Activated CD4-positive, alpha-beta T cell treated with anti-CD3 and anti-CD28 coated beads, Interleukin-2, amount 10 ng/mL, durations not matched to agents 24 days and 14 days (primary cell): Measurements from ENCODE around the gene ZC3H7A. TPM values are rescaled to one million over a fixed set of nuclear protein-coding genes. Genes with fewer than 3 reads are reported as not detected.
"Not testable (repeated sequence)": the region's sequence is repeated elsewhere in the genome, so short reads cannot be mapped to it uniquely, and the experiment has no call there.

Experiments used
- DNase-seq: peaks from one replicate; pipeline ENCODE4 v3.0.0; 2022
- H3K27ac Mint-ChIP-seq: one replicate; pipeline ENCODE4 v1.8.0; 2022; ENCODE audit warnings: mild to moderate bottlenecking, mixed read lengths
- H3K27me3 Mint-ChIP-seq: one replicate; pipeline ENCODE4 v1.8.0; 2022; ENCODE audit warnings: mixed read lengths
- H3K36me3 Mint-ChIP-seq: one replicate; pipeline ENCODE4 v1.8.0; 2022; ENCODE audit warnings: low read depth, mild to moderate bottlenecking, mixed read lengths
- H3K4me1 Mint-ChIP-seq: one replicate; pipeline ENCODE4 v1.8.0; 2021; ENCODE audit warnings: mixed read lengths
- H3K4me3 Mint-ChIP-seq: one replicate; pipeline ENCODE4 v1.8.0; 2022; ENCODE audit warnings: mild to moderate bottlenecking, moderate library complexity, mixed read lengths
- H3K9me3 Mint-ChIP-seq: one replicate; pipeline ENCODE4 v1.8.0; 2021; ENCODE audit warnings: mixed read lengths
- intact Hi-C: fragments of 100-400 bp; cut with micrococcal nuclease; formaldehyde crosslinking; loops from one replicate; pipeline ENCODE4 v1.15.1; 2023
- total RNA-seq: library from RNA; stranded (reverse); gene quantifications from 2 replicates; pipeline ENCODE4 v1.2.3, GENCODE V29; 2022

ZC3H7A gene
- total RNA-seq, 1 donor from 2014 or later = 64.1 TPM

DNA sequence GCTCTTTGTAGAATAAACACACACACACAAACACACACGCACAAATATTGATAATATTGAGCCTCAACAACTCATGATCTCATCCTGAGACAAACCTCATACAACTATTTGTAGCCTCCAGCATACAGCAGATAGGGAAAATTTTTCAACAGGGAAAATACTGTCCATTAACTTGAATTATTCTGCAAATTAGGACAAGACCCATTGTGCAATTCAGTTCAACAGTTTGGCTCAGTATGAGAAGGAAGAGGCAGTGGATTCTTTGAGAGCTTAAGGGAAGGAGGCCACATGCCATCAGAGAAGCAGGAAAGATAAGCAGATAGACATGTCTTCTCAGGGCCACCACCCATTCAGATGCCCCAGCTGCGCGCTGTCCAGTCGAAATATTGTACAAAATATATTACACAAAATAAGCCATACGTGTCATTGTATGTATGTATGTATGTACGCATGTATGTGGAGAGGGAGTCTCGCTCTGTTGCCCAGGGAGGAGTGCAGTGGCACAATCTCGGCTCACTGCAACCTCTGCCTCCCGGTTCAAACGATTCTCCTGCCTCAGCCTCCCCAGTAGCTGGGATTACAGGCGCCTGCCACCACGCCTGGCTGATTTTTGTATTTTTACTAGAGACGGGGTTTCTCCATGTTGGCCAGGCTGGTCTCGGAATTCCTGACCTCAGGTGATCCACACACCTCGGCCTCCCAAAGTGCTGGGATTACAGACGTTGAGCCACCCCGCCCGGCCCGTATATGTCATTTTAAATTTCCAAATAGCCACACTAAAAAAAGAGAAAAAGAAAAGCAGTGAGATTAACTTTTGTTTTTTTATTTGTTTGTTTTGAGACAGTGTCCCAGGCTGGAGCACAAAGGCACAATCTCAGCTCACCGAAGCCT lies 1.8 kb downstream of the ZC3H7A start:
- DNase-seq = peak; percentile 62
- H3K4me1 Mint-ChIP-seq = peaks cover 77% of the 10 kb centered on the region
- H3K36me3 Mint-ChIP-seq = peaks cover 43% of the 10 kb centered on the region
- intact Hi-C loops = loop anchor here (5.0 kb wide), 1 partner anchor 213 kb away; no protein-coding TSS in a partner anchor
- no peaks in the 10 kb centered on the region for H3K27me3 Mint-ChIP-seq
- peak overlapping the region; percentile 87 for H3K4me3 Mint-ChIP-seq
- peak overlapping the region; percentile 93 for H3K27ac Mint-ChIP-seq
- no peaks in the 10 kb centered on the region for H3K9me3 Mint-ChIP-seq

GRCh38 chr16:11794447-11794846 lies 2.6 kb downstream of the ZC3H7A start:
- no peaks in the 10 kb centered on the region for H3K27me3 Mint-ChIP-seq
- H3K4me1 Mint-ChIP-seq = peaks cover 72% of the 10 kb centered on the region
- H3K9me3 Mint-ChIP-seq = no peaks in the 10 kb centered on the region
- H3K36me3 Mint-ChIP-seq = peaks cover 40% of the 10 kb centered on the region
- peak overlapping the region; percentile 93 for H3K27ac Mint-ChIP-seq
- no peak for DNase-seq
- intact Hi-C loops = no loop called here
- peak overlapping the region; percentile 87 for H3K4me3 Mint-ChIP-seq

- Mint-ChIP-seq H3K9me3 (no peaks in the 10 kb centered on the region), H3K27me3 (no peaks in the 10 kb centered on the region), H3K27ac (peak overlapping the region; percentile 93), H3K36me3 (peaks cover 38% of the 10 kb centered on the region), H3K4me1 (peaks cover 66% of the 10 kb centered on the region), H3K4me3 (peak overlapping the region; percentile 87)
- DNase-seq = peak; percentile 70
- intact Hi-C loops = no loop called here
Observed at GRCh38 chr16:11793840-11794239, 3.2 kb downstream of the ZC3H7A start.

DNA sequence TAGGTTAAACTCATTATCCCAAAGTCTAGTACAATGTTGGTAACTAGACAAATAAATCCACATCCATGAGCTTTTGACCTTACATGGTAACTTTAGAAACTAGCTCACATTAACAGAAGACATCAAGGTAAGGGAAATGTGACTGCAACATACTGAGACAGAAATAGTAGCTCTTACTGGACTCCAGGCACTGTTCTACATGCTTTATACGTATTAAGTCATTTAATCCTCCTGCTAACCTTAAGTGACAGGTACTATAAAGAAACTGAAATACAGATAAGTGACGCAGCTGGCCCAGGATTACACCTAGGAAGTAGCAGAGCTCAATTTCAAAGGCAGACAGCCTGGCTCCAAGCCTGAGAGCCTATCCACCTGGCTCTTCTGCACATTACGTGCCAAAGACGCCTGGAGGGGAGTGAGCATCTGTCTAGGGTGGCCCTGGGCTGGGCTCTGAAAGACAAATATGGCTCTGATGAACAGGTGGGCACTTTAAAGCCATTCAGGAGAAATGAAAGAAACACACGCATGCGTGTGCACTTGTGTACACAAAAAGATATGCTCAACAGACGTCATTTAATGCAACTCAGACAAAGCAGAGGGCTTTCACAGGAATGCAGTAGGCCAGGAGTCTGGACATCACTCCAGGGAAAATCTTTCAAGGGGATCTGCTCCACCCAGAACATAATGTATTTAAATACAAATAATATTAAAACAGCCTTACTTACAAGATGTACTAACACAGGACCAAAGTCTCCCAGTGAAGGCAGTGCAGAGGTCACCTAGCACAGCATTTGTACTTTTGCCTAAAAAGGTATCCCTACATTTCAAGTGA lies 4.4 kb downstream of the ZC3H7A start:
- H3K27ac Mint-ChIP-seq = peak overlapping the region; percentile 93
- H3K36me3 Mint-ChIP-seq = peaks cover 39% of the 10 kb centered on the region
- H3K9me3 Mint-ChIP-seq = no peaks in the 10 kb centered on the region
- no peaks in the 10 kb centered on the region for H3K27me3 Mint-ChIP-seq
- peak overlapping the region; percentile 65 for H3K4me3 Mint-ChIP-seq
- peak; percentile 71 for DNase-seq
- peaks cover 63% of the 10 kb centered on the region for H3K4me1 Mint-ChIP-seq
- intact Hi-C loops = no loop called here

GRCh38 chr16:11791144-11791828 lies 5.8 kb downstream of the ZC3H7A start:
- Mint-ChIP-seq H3K27ac (peak overlapping the region; percentile 78), H3K27me3 (no peaks in the 10 kb centered on the region), H3K4me3 (peak overlapping the region; percentile 3), H3K4me1 (peaks cover 76% of the 10 kb centered on the region), H3K36me3 (peaks cover 41% of the 10 kb centered on the region), H3K9me3 (no peaks in the 10 kb centered on the region)
- no peak for DNase-seq
- intact Hi-C loops = no loop called here

- no peak for DNase-seq
- no peak overlapping the region for H3K4me3 Mint-ChIP-seq
- intact Hi-C loops = no loop called here
Observed at GRCh38 chr16:11788914-11789313, 8.1 kb downstream of the ZC3H7A start.

DNA sequence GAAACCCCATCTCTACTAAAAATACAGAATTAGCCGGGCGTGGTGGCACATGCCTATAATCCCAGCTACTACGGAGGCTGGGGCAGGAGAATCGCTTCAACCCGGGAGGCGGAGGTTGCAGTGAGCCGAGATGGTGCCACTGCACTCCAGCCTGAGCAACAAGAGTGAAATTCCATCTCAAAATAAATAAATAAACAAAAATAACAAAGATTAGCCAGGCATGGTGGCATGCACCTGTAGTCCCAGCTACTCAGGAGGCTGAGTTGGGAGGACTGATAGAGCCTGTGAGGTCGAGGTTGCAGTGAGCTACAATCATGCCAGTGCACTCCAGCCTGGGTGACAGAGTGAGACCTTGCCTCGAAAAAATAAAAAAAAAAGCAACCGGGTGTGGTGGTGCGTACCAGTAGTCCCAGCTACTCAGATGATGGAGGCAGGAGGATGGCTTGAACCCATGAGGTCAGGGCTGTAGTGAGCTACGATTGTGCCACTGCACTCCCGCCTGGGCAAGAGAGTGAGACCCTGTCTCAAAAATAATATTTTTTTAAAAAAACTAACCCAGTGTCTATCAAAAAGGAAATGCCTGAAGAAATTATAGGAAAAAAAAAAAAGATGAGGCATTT lies 12.0 kb downstream of the ZC3H7A start:
- H3K27me3 Mint-ChIP-seq, DNase-seq, H3K4me3 Mint-ChIP-seq, H3K9me3 Mint-ChIP-seq: not testable (repeated sequence)
- intact Hi-C loops = loop anchor here (5.0 kb wide), 1 partner anchor 1043 kb away; the partner anchor contains the start of gene NUBP1
- Mint-ChIP-seq H3K27ac (peak overlapping the region; percentile 84), H3K4me1 (peaks cover 66% of the 10 kb centered on the region), H3K36me3 (peaks cover 20% of the 10 kb centered on the region)

More at GRCh38 chr16:11788914-11789313, 8.1 kb downstream of the ZC3H7A start:
- Mint-ChIP-seq H3K27me3 (no peaks in the 10 kb centered on the region), H3K36me3 (peaks cover 26% of the 10 kb centered on the region), H3K9me3 (no peaks in the 10 kb centered on the region), H3K4me1 (peaks cover 66% of the 10 kb centered on the region), H3K27ac (peak overlapping the region; percentile 83)

DNA sequence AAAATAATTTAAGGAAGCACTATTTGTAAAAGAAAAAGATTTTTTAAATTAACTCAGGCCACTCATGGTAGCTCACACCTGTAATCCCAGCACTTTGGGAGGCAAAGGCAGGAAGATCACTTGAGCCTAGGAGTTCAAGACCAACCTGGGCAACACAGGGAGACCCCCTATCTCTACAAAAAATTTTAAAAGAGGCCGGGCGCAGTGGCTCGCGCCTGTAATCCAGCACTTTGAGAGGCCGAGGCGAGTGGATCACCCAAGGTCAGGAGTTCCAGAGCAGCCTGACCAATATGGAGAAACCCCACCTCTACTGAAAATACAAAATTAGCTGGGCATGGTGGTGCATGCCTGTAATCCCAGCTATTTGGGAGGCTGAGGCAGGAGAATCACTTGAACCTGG lies 12.7 kb downstream of the ZC3H7A start:
- intact Hi-C loops = loop anchor here (5.0 kb wide), 1 partner anchor 1042 kb away; the partner anchor contains the start of gene NUBP1
- DNase-seq, H3K9me3 Mint-ChIP-seq, H3K27me3 Mint-ChIP-seq: not testable (repeated sequence)
- Mint-ChIP-seq H3K27ac (peak overlapping the region; percentile 84), H3K4me1 (peaks cover 65% of the 10 kb centered on the region), H3K4me3 (peak overlapping the region; percentile 33), H3K36me3 (peaks cover 22% of the 10 kb centered on the region)

DNA sequence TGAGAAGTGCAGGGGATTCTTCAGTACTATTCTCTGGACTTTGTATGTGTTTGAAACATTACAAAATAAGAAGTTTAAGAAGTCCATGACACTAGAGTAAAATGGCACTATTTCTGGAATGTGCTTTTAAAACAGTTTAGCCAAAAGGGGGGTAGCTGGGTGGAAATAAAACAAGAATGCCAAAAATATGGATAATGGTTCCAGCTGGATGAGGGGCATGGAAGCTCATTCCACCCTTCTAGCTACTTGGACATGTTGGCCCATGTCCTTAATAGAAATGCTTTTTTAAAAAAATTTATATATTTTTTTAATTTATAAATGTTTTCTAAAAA lies 13.1 kb downstream of the ZC3H7A start:
- Mint-ChIP-seq H3K4me3 (peak overlapping the region; percentile 82), H3K36me3 (peaks cover 23% of the 10 kb centered on the region), H3K27me3 (no peaks in the 10 kb centered on the region), H3K27ac (peak overlapping the region; percentile 97), H3K4me1 (peaks cover 65% of the 10 kb centered on the region), H3K9me3 (no peaks in the 10 kb centered on the region)
- DNase-seq = no peak
- intact Hi-C loops = loop anchor here (5.0 kb wide), 1 partner anchor 1042 kb away; the partner anchor contains the start of gene NUBP1

GRCh38 chr16:11783319-11784037 lies 13.6 kb downstream of the ZC3H7A start:
- Mint-ChIP-seq H3K27ac (peak overlapping the region; percentile 97), H3K4me1 (peaks cover 61% of the 10 kb centered on the region), H3K36me3 (peaks cover 21% of the 10 kb centered on the region), H3K27me3 (no peaks in the 10 kb centered on the region), H3K9me3 (no peaks in the 10 kb centered on the region), H3K4me3 (peak overlapping the region; percentile 82)
- intact Hi-C loops = loop anchor here (1.0 to 5.0 kb wide), 5 partner anchors 14 to 1041 kb away; partner anchors contain the start of genes NUBP1, RSL1D1, TXNDC11 and ZC3H7A
- DNase-seq = peak; percentile 89

DNA sequence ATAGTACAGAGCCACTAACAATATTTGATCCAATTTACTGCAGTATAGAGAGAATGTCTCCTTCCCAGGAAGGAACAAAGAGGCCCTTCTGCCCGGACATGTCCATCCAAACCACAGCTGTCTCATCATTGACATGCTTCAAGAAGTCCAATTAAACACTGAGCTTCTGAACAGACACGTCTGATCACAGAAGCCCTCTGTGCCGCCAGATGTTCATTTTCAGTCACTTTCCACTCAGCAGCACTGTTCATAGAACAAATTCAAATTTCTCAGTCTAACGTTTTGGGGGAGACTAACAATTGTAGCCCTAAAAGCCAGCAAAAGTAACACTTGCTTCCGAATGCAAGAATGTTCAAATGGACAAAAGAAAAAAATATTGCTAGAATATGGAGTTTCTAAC lies 15.3 kb downstream of the ZC3H7A start:
- Mint-ChIP-seq H3K4me1 (peaks cover 48% of the 10 kb centered on the region), H3K36me3 (peaks cover 20% of the 10 kb centered on the region)

DNA sequence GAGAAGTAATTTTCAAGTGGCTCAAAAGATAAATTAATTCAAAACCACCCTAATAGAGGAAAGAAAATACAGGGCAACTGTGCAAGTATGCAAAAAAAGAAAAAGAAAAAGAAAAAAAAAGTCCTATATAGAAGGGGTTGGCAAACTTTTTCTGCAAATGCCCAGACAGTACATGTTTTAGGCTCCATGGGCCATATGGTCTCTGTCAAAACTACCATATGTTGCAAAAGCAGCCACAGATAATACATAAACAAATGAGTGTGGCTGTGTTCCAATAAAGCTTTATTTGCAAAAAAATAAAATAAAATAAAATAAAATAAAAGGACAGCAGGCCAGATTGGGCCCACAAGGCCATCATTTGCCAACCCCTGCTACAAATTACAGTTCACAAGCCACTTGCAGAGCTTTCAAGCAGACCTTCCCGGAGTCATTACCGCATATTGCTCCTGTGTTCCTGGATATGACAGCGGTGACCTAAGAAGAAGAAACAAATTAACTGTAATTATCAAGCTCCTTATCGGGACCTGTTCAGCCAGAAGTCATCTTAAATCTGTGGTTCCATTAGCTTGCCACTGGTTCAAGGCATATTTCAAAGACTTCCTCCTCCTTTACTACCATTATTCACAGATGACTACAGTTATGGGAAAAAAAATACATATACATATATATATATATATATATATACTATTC lies 15.9 kb downstream of the ZC3H7A start:
- peaks cover 41% of the 10 kb centered on the region for H3K4me1 Mint-ChIP-seq
- H3K4me3 Mint-ChIP-seq = peak overlapping the region; percentile 40
- H3K36me3 Mint-ChIP-seq = peaks cover 22% of the 10 kb centered on the region
- H3K27ac Mint-ChIP-seq = peak overlapping the region; percentile 82
- H3K27me3 Mint-ChIP-seq = no peaks in the 10 kb centered on the region
- no peak for DNase-seq
- intact Hi-C loops = loop anchor here (5.0 kb wide), 1 partner anchor 1039 kb away; the partner anchor contains the start of gene NUBP1
- H3K9me3 Mint-ChIP-seq = no peaks in the 10 kb centered on the region

More for the DNA sequence above, 15.3 kb downstream of the ZC3H7A start:
- no peak for DNase-seq
- H3K27me3 Mint-ChIP-seq = no peaks in the 10 kb centered on the region
- H3K4me3 Mint-ChIP-seq = peak overlapping the region; percentile 57
- intact Hi-C loops = loop anchor here (2.0 to 5.0 kb wide), 2 partner anchors 199 to 1039 kb away; partner anchors contain the start of gene NUBP1
- peak overlapping the region; percentile 97 for H3K27ac Mint-ChIP-seq
- H3K9me3 Mint-ChIP-seq = no peaks in the 10 kb centered on the region
